GM18907 (cell line): Measurements from ENCODE around the gene SDHA.

Experiments used
- ATAC-seq: cut with Tn5 transposase; IDR thresholded peaks from one replicate; pipeline ENCODE4 v1.9.1; 2021; ENCODE audit warnings: mild to moderate bottlenecking, moderate library complexity; ENCODE audit not compliant: unreplicated experiment

Gene SDHA

DNA sequence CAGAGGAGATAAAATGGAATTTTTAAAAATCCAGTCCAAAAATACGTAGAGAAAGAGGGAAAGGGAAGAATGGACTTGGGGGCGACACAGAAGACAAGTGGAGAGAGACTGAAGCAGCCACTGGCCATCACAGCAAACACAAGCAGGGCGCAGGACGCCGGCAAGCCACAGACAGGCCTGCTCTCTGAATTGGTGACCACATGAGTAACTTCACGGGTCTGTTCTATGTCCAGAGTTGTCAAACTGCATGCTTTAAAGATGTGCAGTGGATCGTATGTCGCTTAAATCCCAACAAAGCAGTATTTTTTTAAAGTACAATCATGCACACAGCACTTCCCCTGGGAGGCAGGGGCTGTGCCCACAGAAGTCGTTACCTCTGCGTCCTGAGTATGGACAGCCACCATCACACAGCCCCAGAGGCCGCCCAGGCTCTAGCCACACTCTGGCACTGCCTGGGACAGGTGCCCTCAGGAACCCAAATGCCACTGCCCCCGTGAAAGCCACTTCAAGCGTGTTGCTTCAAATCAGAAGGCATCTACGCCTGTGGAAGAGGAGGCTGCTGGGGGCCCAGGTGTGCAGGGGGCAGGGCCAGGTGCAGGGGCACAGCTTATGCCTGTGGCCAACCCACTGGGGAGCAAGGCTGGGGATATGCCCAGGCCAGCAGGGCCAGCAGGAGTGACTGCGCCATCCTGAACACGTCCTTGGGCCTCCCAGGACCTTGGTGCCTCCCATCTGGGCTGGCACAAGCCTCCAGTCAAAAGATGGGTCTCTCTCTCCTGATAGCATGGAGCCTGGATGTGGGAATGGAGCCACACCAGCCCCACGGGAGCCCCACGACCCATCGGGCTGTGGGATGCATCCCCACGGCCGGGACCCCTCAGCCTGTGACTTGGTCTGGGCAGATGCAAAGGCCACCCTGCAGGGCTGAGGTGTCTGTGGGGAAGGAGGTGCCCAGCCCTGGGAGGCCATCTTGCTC is 32.7 kb upstream of the SDHA start:
- ATAC-seq, result no peak

GRCh38 chr5:186091-187041 is 31.8 kb upstream of the SDHA start:
- no peak for ATAC-seq

- no peak for ATAC-seq
Measured at GRCh38 chr5:187042-187431, 31.1 kb upstream of the SDHA start.

DNA sequence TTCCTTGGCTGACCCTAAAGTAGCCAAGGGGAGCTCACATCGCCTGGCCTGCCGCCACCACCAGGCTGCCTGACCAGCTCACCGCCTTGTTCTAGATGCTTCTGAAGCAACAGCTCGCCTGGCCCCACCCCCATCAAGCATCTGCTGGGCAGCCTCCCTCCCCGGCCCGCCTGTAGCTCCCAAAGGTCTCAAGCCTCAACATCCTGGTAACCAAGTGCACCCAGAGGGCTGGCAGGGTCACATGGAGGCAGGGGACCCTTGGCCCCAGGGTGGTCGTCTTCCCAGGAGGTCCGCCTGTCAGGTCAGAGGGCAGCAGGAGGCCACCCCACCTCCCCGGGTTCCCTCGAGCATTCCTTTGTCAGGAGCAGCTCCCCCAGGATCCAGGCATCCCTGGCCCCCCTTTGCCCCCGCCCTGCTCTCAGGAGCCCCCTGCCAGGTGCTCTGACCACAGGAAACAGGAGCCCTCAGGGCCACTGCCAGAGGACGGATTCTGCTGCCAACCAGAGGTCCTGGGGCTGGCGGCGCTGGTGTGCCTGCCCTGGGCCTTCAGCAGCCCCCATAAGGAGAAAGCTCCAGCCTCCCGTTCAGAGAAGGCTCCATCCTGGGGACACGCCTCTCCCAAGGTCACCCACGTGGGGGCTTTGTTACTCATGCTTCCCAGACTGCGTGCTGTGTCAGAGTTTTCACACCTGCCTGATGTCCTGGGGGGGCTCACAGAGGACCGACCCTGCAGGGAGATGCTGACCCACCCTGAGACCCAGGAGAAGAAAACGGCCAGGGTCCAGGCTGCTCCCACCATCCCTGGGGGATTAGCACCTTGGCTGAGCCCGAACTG is 30.3 kb upstream of the SDHA start:
- no peak for ATAC-seq

GRCh38 chr5:188488-189481 is 29.3 kb upstream of the SDHA start:
- peak; percentile 83 for ATAC-seq

DNA sequence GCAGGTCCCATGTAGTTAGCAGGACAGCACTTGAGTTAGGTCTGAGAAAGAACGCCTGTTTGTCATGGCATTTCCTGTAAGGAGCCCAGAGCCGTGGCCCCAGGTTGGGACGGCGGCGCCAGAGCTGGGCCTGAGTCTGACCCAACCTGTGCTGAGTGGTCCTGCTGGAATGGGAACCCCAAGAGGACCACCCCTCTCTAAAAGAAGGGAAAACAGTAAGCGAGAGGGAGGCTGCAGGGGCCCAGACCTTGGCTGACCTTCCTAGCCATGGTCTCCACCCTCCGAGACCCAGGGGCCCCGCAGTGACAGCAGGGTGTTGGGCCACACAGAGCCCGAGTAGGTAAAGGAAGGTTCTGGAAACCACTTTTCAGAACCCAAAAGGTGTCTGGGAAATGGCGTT is 28.6 kb upstream of the SDHA start:
- ATAC-seq, result no peak

- ATAC-seq, result no peak
Measured at GRCh38 chr5:189976-190365, 28.1 kb upstream of the SDHA start.

DNA sequence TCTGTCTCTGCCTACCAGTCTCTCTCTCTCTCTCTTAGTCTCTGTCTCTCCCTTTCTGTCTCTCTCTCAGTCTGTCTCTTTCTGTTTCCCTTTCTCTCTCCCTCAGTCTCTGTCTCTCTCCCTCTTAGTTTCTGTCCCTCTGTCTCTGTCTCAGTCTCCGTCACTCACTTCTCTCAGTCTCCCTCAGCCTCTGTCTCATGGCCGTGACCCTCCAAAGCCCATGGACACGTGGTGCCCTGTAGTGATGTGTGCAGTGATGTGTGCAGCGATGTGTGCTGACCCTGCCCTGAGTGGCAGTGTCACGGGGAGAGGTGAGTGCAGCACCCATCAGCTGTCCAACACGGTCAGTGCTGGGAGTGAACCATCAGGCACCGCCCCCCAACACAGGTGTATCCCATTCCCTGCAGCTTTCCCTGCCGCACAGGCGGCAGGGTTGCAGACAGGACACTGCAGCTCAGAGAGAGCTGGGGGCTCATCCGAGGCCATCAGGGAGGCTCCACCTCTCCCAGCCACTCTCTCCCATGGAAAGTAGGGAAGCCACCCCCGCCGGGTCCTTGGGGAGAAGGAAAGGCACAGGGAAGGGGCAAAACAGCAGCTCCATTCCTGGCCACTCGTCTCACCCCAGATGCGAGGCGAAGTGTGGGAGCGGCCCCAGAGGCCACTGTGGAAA is 27.6 kb upstream of the SDHA start:
- ATAC-seq, result no peak

- ATAC-seq, result peak; percentile 42
Measured at GRCh38 chr5:191036-191948, 26.8 kb upstream of the SDHA start, which contains the start of gene LRRC14B. TSS of gene LRRC14B (plus strand) at chr5:191495. CDS start at chr5:191539, 44 bp downstream.

DNA sequence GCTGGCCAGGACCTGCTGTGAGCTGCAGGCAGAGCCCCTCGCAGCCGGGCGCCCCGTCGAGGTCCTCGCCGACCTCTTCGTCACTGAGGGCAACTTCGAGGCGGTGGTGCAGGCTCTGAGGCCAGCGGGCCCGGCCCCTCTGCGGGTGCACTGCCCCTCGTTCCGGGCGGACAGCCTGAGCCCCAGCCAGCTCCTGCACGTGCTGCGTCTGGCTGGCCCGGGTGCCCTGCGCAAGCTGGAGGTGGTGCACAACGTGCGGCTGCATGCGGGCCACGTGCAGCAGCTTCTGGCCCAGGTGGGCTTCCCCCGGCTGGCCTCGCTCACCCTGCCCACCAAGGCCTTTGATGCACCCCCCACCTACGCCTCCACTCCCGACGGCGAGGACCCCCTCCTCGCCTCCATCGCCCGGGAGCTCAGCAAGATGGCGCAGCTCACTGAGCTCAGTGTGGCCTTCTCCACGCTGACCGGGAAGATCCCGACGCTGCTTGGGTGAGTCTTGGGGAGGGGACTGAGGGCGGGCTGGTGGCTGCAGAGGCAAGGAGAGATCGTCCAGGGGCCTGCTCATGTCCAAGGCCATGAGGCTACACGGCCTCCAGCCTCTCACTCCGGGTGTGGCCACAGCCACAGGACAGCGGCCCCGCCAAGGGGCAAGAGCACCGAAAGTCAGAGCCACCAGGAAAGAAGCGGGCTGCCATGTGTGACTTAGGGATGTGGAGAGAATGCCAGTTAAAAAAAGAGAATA is 26.0 kb upstream of the SDHA start:
- ATAC-seq, result no peak

- no peak for ATAC-seq
Measured at GRCh38 chr5:192691-192969, 25.5 kb upstream of the SDHA start.

DNA sequence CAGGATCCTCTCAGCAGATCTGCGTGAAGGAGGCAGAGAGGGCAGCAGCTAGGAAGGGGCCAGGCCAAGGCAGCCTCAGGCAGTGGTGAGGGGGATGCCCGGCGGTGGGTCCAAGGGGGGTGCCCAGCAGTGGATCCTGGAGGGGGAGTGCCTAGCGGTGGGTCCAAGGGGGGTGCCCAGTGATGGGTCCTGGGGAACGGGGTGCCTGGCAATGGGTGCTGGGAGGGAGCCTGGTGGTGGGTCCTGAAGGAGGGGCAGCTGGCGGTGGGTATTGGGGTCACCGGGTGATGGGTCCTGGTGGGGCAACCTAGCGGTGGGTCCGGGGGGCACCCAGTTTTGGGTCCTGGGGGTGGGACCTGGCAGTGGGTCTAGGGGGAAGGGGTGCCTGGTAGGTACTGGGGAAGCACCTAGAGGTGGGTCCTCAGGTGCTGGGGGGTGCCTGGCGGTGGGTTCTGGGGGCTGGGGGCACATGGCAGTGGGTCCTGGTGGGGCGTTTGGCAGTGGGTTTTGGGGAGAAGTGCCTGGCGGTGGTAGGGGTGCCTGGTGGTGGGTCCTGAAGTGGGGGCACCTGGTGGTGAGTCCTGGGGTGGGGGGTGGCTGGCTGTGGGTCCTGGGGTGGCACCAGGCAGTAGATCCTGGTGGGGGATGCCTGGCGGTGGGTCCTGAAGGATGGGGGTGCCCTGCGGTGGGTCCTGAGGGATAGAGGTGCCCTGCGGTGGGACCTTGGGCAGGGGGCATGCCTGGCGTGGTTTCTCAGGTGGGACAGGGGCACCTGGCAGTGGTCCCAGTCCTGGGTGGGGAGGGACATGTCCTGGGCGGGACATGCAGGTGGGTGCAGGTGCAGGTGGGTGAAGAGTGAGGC is 24.9 kb upstream of the SDHA start:
- ATAC-seq, result no peak

DNA sequence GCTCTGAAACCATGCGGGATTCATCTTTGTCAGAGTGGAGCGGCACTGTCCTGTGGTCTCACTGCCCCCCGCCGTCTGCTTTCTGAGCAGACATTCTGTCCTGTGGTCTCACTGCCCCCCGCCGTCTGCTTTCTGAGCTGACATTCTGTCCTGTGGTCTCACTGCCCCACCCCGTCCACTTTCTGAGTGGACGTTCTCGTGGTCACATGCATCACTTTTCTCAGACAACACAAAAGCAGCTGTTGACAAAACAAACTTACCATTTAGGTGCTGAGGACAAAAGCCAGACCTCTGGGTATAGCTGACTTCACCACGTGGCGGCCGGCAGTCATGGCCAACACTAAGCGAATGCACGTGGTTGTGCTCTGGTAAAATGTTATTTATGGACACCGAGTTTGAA is 24.0 kb upstream of the SDHA start:
- no peak for ATAC-seq

GRCh38 chr5:194603-195209 is 23.4 kb upstream of the SDHA start:
- no peak for ATAC-seq

GRCh38 chr5:195401-196160 is 22.5 kb upstream of the SDHA start:
- no peak for ATAC-seq
